Measurements from ENCODE around the gene DHRS3. TPM values are rescaled to one million over a fixed set of nuclear protein-coding genes. Genes with fewer than 3 reads are reported as not detected.

Gene DHRS3
- total RNA-seq, 6 donors from 2014 or later = 84.9 to 154 (median 119) TPM

DNA sequence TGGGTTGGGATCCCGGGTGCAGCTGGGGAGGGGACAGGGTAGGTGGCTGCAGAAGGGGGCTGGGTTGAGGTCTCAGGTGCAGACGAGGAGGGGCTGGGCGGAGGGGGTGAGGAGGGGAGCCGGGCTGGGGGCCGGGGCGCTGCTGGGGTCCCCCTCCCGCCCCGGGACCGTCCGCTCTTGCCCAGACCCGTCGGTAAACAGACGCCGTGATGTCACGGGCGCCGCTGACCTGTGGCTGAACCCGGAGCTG lies 22.3 kb downstream of the DHRS3 start:
- no peak for ATAC-seq (ENCODE audit: low FRiP score in 2 of 2)

DNA sequence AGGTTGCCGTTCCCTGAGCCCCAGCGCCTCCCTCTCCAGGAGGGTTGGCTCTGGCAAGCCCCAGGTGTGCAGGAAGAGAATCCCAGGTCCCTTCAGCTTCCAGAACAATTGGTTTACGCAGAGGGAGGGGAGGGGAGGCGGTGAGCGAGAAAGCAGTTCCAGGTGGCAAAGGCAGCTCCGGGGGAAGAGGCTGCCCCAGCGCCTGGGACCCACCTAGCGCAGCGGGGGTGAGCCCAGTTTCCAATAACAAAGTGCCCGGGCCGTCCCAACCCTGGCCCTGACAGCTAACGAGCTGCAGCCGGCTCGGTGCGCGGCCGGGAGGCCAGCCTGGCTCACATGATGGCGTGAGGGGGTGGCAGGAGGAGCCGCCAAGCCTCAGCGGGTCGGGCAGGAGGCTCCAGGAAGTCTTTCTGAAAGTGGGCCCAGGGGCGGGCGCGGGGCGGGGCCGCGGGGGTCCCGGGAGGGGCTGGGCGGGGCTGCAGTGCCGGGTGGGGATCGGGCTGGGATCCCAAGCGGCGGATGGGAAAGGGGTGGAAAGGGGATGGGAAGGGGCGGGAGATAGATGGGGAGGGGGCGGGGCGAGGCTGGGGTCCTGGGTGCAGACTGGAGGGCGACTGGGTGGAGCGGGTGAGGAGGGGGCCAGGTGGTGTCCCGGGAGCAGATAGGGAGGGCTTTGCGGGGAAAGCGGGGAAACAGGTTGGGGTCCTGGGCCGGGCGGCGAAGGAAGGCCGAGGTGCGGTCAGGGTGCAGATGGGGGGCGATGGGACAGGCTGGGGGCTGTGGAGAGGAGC lies 22.8 kb downstream of the DHRS3 start:
- 24 to 38% methylated on average over 21 to 37 of the region's 47 CpGs for WGBS, 2 donors
- TF ChIP-seq EP300 (IDR thresholded peaks at IDR 0.05) = no peak
- TF ChIP-seq POLR2A (IDR thresholded peaks at IDR 0.05) = no peak
- TF ChIP-seq, protein P1, sequence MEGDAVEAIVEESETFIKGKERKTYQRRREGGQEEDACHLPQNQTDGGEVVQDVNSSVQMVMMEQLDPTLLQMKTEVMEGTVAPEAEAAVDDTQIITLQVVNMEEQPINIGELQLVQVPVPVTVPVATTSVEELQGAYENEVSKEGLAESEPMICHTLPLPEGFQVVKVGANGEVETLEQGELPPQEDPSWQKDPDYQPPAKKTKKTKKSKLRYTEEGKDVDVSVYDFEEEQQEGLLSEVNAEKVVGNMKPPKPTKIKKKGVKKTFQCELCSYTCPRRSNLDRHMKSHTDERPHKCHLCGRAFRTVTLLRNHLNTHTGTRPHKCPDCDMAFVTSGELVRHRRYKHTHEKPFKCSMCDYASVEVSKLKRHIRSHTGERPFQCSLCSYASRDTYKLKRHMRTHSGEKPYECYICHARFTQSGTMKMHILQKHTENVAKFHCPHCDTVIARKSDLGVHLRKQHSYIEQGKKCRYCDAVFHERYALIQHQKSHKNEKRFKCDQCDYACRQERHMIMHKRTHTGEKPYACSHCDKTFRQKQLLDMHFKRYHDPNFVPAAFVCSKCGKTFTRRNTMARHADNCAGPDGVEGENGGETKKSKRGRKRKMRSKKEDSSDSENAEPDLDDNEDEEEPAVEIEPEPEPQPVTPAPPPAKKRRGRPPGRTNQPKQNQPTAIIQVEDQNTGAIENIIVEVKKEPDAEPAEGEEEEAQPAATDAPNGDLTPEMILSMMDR (IDR thresholded peaks at IDR 0.05) = no peak
- peak; percentile 17 to 58 for TF ChIP-seq POLR2AphosphoS5 (IDR thresholded peaks at IDR 0.05)
- peak overlapping the region; percentile 73 to 89 (median 78) for H3K27ac ChIP-seq
- no peaks in the 10 kb centered on the region for H3K9me3 ChIP-seq
- DNase-seq (peak; percentile 51 to 93), ATAC-seq (ENCODE audit: low FRiP score in 2 of 2) (peak in 1 of 2 donors; percentile 49)
- H3K4me3 ChIP-seq = peak overlapping the region in 3 of 4 donors; percentile 20 to 38 (median 30)
- no peaks in the 10 kb centered on the region for H3K27me3 ChIP-seq
- H3K36me3 ChIP-seq = peaks cover 0 to 3% (median 0%) of the 10 kb centered on the region in 4 donors
- H3K4me1 ChIP-seq = peaks cover 48 to 72% (median 63%) of the 10 kb centered on the region in 4 donors

More for the DNA sequence above, 22.3 kb downstream of the DHRS3 start:
- Histone ChIP-seq H3K36me3 (peaks cover 0 to 3% (median 0%) of the 10 kb centered on the region in 4 donors), H3K27me3 (no peaks in the 10 kb centered on the region), H3K4me1 (peaks cover 53 to 77% (median 68%) of the 10 kb centered on the region in 4 donors), H3K9me3 (no peaks in the 10 kb centered on the region), H3K4me3 (peak overlapping the region in 3 of 4 donors; percentile 20 to 38 (median 30)), H3K27ac (peak overlapping the region; percentile 73 to 89 (median 78))
- 3% methylated on average over 7 of the region's 18 CpGs; no CpG with 5 or more reads in 1 of the 2 donors for WGBS, 2 donors
- no peak for TF ChIP-seq POLR2AphosphoS5 (IDR thresholded peaks at IDR 0.05)
- no peak for TF ChIP-seq EP300 (IDR thresholded peaks at IDR 0.05)
- TF ChIP-seq, protein P1 (IDR thresholded peaks at IDR 0.05) = no peak
- no peak for TF ChIP-seq POLR2A (IDR thresholded peaks at IDR 0.05)
- DNase-seq = no peak

DNA sequence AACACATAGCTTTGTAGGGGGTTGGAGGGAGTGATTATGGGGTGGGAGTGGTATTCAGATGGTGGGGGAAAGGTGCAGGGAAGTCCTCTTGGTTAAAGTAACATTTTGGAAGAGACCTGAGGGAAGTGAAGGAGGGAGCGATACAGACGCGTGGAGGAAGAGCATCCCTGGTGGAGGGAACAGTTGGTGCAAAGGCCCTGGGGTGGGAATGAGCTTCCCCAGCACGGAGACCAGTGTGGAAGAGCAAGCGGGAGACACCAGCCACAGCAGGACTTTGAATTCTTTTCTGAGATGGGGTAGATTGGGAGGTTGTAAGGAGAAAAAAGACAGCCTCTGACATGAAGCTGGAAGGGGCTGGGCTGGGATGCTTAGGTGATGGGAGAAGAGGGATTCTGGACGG lies 23.5 kb downstream of the DHRS3 start:
- 88 to 89% methylated on average over 6 of the region's 6 CpGs for WGBS, 2 donors
- H3K36me3 ChIP-seq = peaks cover 0 to 3% (median 1%) of the 10 kb centered on the region in 4 donors
- H3K27ac ChIP-seq = peak overlapping the region; percentile 48 to 89 (median 77)
- no peaks in the 10 kb centered on the region for H3K27me3 ChIP-seq
- peaks cover 47 to 65% (median 60%) of the 10 kb centered on the region in 4 donors for H3K4me1 ChIP-seq
- DNase-seq = no peak
- ATAC-seq (ENCODE audit: low FRiP score in 2 of 2) = no peak
- no peak overlapping the region for H3K4me3 ChIP-seq
- H3K9me3 ChIP-seq = no peaks in the 10 kb centered on the region
- TF ChIP-seq EP300 (IDR thresholded peaks at IDR 0.05) (no peak), POLR2AphosphoS5 (IDR thresholded peaks at IDR 0.05) (no peak), POLR2A (IDR thresholded peaks at IDR 0.05) (no peak)
- TF ChIP-seq, protein P1 (IDR thresholded peaks at IDR 0.05) = no peak

DNA sequence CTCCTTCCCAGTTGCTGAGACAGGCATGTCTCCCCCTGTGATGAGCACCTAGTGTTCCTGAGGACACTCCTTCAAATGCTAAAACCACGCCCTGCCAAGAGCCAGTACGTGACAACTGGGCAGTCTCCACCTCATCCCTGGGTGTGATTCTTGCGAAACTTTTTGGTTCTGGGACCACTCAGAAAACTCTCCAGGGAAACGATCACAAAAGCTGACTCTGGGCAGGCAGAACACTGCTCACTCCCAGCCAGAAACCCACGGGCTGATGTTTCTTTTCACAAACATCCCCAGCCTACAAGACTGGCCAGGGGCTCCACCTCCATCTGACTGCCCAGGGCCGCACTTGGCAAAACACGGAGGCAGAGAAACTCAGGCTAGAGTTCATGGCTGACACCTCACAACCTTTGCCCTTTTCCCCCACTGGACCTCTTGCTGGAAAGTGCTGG lies 24.4 kb downstream of the DHRS3 start:
- H3K27ac ChIP-seq = peak overlapping the region; percentile 38 to 89 (median 77)
- no peaks in the 10 kb centered on the region for H3K9me3 ChIP-seq
- H3K36me3 ChIP-seq = peaks cover 0 to 3% (median 2%) of the 10 kb centered on the region in 4 donors
- ATAC-seq (ENCODE audit: low FRiP score in 2 of 2) = no peak
- no peaks in the 10 kb centered on the region for H3K27me3 ChIP-seq
- 61 to 71% methylated on average over 6 to 7 of the region's 7 CpGs for WGBS, 2 donors
- peak in 1 of 2 donors; percentile 41 for TF ChIP-seq POLR2AphosphoS5 (IDR thresholded peaks at IDR 0.05)
- no peak for TF ChIP-seq POLR2A (IDR thresholded peaks at IDR 0.05)
- peak in 1 of 4 donors; percentile 10 for TF ChIP-seq EP300 (IDR thresholded peaks at IDR 0.05)
- no peak overlapping the region for H3K4me3 ChIP-seq
- DNase-seq = no peak
- peaks cover 47 to 58% (median 55%) of the 10 kb centered on the region in 4 donors for H3K4me1 ChIP-seq

DNA sequence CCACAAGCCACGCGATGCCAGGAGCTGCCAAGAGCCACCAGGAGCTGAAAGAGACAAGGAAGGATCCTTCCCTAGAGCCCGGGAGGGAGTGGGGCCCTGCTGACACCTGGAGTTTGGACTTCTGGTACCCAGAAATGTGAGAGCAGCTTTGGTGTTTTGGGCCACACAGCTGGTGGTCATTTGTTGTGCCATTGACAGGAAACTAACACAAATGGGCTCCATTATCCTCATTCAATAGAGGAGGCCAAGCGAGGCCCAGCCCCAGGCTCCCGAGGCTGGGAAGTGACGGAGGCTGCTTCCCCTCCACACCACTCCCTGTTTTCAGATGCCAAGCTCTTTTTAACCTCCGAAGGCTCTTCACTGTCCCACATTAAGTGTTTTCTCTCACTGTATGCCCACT lies 25.5 kb downstream of the DHRS3 start:
- H3K9me3 ChIP-seq = no peaks in the 10 kb centered on the region
- H3K36me3 ChIP-seq = peaks cover 0 to 7% (median 3%) of the 10 kb centered on the region in 4 donors
- no peaks in the 10 kb centered on the region for H3K27me3 ChIP-seq
- H3K27ac ChIP-seq = peak overlapping the region; percentile 25 to 81 (median 51)
- peaks cover 37 to 50% (median 46%) of the 10 kb centered on the region in 4 donors for H3K4me1 ChIP-seq
- 74 to 79% methylated on average over 7 of the region's 7 CpGs for WGBS, 2 donors
- ATAC-seq (ENCODE audit: low FRiP score in 2 of 2) = no peak
- DNase-seq = no peak
- TF ChIP-seq POLR2A (IDR thresholded peaks at IDR 0.05) (no peak), EP300 (IDR thresholded peaks at IDR 0.05) (no peak), POLR2AphosphoS5 (IDR thresholded peaks at IDR 0.05) (no peak)
- TF ChIP-seq, protein P1 (IDR thresholded peaks at IDR 0.05) = no peak
- no peak overlapping the region for H3K4me3 ChIP-seq
